VCaP (cell line): ENCODE data around the gene VAPA.

ENCODE experiments used
- H3K27ac ChIP-seq: fragments of 450-650 bp; 2 replicates; pipeline ENCODE4 v1.5.1; 2017
- TF ChIP-seq, protein P1 (sequence below): fragments of 450-650 bp; conservative IDR thresholded peaks from 2 replicates; pipeline ENCODE4 v1.5.1; 2017; ENCODE audit warnings: mild to moderate bottlenecking, moderate library complexity

VAPA gene

DNA sequence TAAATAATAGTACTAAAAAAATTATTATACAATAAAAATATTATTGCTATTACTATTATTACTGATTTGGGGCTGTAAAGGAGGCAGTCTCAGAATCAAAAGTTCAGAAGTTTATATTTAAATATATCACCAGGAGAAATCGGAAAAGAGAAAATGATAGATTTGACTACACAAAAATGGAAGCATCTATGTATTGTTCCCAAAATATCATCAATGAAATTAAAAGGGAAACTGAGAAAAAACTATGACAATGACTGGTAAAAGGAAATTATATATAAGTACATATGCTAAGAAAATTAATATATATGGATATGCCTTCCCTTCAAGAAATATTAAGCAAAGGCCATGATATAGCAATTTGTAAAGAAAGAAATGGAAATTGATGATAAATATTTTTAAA lies 35.7 kb upstream of the VAPA start:
- H3K27ac ChIP-seq: no peak overlapping the region
- TF ChIP-seq, protein P1, sequence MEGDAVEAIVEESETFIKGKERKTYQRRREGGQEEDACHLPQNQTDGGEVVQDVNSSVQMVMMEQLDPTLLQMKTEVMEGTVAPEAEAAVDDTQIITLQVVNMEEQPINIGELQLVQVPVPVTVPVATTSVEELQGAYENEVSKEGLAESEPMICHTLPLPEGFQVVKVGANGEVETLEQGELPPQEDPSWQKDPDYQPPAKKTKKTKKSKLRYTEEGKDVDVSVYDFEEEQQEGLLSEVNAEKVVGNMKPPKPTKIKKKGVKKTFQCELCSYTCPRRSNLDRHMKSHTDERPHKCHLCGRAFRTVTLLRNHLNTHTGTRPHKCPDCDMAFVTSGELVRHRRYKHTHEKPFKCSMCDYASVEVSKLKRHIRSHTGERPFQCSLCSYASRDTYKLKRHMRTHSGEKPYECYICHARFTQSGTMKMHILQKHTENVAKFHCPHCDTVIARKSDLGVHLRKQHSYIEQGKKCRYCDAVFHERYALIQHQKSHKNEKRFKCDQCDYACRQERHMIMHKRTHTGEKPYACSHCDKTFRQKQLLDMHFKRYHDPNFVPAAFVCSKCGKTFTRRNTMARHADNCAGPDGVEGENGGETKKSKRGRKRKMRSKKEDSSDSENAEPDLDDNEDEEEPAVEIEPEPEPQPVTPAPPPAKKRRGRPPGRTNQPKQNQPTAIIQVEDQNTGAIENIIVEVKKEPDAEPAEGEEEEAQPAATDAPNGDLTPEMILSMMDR: no peak

DNA sequence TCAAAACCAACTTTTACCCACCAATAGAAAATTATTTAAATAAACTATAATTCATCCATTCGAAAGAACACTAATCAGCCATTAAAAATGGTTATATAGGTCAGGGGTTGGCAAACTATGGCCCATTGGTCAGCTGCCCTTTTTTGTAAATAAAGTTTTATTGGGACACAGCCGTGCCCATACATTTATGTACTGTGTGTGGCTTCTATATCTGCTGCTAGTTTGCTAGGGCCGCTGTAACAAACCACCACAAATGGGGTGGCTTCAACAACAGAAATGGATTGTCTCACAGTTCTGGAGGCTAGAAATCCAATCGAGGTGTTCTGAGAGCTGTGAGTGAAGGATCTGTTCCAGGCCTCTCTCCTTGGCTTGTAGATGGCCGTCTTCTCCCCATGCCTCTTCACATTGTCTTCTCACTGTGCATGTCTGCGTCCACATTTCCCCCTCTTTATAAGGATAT lies 35.0 kb upstream of the VAPA start:
- H3K27ac ChIP-seq: no peak overlapping the region
- TF ChIP-seq, protein P1: no peak

DNA sequence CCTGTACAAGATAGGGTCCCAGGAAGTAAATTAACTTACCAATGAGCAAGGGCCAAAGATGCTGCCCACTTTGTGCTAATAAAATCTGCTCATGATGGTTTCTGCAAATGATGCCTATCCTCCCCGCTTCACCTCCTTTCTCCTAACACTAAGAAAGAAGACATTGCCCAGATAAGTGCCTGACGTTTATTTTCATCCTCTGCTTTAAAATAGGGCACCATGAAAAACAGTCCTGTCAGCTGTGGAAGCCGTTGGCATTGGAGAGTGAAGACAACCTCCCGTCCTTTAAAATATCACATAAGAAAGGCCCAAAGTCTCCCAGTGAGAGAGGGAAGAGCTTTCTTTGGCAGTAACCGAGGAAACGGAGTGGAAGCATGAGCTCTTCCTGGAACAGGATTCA lies 29.7 kb upstream of the VAPA start:
- H3K27ac ChIP-seq: no peak overlapping the region
- TF ChIP-seq, protein P1: no peak

DNA sequence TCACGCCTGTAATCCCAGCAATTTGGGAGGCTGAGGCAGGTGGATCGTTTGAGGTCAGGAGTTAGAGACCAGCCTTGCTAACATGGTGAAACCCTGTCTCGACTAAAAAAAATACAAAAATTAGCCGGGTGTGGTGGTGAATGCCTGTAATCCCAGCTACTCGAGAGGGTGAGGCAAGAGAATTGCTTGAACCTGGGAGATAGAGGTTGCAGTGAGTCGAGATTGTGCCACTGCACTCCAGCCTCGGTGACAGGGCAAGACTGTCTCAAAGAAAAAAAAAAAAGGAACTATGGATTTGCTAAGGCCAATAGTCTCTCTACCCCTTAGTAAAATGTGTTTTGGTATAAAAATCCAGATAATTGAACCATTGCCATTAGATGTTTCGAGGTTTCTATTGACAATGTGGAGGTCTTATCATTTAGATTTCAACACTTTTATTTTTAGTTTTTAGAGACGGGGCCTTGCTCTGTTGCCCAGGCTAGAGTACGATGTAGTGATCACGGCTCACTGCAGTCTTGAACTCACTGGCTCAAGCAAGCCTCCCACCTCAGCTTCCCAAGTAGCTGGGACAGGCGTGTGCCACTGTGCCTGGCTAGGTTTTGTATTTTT lies 29.2 kb upstream of the VAPA start:
- H3K27ac ChIP-seq: no peak overlapping the region
- TF ChIP-seq, protein P1: no peak

DNA sequence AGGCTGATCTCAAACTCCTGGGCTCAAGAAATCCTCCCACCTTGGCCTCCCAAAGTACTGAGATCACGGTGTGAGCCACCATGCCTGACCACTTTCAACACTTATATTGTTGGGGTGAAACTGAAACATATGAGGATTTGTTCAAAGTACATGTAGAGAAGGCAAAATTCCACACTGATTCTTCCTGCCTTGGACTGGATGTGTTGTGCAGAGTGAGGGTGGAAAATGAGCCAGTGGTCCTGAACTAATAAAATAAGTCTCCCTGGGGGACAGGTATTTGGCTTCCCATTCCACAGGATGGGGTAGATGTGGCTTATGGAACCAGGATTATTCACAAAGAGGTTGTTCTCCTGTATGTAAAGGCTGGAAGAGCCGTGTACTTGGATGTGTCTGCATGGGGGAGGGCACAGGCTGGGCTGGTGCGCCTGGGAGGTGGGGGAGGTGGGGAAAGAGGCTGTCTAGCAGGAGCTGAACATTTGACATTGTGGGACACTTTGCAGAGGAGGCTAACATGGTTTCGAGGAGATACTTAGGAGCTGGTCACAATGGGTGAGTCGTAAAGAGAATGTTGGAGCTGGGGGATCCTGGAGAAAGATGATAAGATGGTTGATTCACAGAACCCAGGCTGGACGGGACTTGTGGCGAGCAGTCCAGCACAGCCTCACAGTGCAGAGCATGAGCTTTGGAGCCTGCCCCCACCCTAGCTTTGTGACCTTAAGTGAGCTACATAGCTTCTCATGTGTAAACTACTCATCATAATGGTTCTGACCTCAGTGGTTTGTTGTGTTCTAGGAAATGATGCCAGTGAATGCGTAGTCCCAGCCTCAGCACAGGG lies 28.4 kb upstream of the VAPA start, which contains the start of gene TXNDC2:
Gene TXNDC2 (plus strand): TSS at position 804 of the 835 bp plus-strand sequence. CDS start 708 bp downstream, outside the sequence.
- no peak within 1 kb of the TSS for H3K27ac ChIP-seq
- TF ChIP-seq, protein P1: no peak

DNA sequence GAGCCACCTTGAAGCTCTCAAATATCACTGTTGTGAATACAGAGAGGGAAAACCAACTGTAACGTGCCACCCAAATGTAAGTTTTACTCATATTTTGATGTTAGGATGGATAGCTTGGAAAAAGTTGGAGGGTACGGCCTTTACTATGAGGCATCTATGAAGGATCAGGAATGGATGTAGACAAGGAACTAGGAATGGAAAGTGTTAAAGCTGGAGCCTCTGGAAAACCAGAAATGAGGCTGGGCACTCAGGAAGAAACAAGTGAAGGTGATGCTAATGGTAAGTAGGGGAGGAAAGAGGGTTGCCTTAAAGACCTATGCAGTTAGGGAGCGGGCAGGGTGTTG lies 27.8 kb upstream of the VAPA start:
- TF ChIP-seq, protein P1: no peak

DNA sequence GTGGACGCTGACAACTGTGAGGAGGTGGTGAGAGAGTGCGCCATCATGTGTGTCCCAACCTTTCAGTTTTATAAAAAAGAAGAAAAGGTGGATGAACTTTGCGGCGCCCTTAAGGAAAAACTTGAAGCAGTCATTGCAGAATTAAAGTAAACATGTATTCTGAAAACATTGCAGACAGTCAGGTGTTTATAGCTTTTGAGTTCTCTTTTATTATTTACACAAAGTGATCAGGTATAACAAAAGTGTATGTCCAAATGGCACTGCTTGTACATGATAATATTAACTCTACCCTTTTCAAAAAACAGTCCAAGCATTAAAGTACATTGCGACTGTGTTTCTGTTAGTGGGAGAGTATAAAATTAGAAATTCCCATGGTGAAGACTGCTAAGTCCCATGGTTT lies 25.8 kb upstream of the VAPA start:
- peak overlapping the region; percentile 75 for H3K27ac ChIP-seq
- TF ChIP-seq, protein P1: no peak

More for the DNA sequence above, 27.8 kb upstream of the VAPA start:
- H3K27ac ChIP-seq: no peak overlapping the region
